ENCODE measurements around the gene C1S. TPM values are rescaled to one million over a fixed set of nuclear protein-coding genes. Genes with fewer than 3 reads are reported as not detected.

Gene C1S
- total RNA-seq, 3 donors from 2014 or later (not counting 1 experiment from before 2014, with no cell fraction given) = 1.6 to 1.9 (median 1.9) TPM

DNA sequence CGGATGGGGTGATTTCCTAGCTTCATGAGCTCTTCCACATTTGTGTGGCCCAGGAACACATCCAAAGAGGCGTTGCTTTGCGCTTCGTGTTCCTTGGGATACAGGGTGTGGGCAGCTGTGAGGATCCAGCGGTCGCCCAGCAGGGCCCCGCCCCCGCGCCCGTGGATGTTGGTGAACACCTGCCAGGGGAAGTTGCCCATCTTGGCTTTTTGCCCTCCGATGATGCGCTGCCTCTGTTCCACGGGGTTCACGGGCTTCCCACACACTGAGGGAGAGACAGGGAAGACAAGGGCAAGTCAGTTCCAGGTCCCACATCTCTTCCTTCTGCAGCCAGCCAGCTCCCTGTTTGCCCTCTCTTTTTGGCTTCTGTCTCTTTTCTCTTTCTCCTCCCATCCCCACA, 20.5 kb downstream of the C1S start:
- ATAC-seq (no peak), DNase-seq (no peak)
- Mint-ChIP-seq H3K36me3 (no peaks in the 10 kb centered on the region), H3K9me3 (peaks cover 5 to 6% of the 10 kb centered on the region in 2 donors), H3K27me3 (ENCODE audit: low read depth in 2 of 2) (peaks cover 0 to 2% of the 10 kb centered on the region in 2 donors), H3K27ac (no peak overlapping the region), H3K4me1 (peaks cover 0 to 12% of the 10 kb centered on the region in 2 donors), H3K4me3 (no peak overlapping the region)
- TF ChIP-seq, protein P1, sequence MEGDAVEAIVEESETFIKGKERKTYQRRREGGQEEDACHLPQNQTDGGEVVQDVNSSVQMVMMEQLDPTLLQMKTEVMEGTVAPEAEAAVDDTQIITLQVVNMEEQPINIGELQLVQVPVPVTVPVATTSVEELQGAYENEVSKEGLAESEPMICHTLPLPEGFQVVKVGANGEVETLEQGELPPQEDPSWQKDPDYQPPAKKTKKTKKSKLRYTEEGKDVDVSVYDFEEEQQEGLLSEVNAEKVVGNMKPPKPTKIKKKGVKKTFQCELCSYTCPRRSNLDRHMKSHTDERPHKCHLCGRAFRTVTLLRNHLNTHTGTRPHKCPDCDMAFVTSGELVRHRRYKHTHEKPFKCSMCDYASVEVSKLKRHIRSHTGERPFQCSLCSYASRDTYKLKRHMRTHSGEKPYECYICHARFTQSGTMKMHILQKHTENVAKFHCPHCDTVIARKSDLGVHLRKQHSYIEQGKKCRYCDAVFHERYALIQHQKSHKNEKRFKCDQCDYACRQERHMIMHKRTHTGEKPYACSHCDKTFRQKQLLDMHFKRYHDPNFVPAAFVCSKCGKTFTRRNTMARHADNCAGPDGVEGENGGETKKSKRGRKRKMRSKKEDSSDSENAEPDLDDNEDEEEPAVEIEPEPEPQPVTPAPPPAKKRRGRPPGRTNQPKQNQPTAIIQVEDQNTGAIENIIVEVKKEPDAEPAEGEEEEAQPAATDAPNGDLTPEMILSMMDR (IDR thresholded peaks at IDR 0.05) = no peak
- H3K9me3 ChIP-seq (ENCODE audit: control insufficient read depth, insufficient read depth, low read length) = no peaks in the 10 kb centered on the region
- H3K36me3 ChIP-seq (ENCODE audit: control insufficient read depth, insufficient read depth, low read length) = no peaks in the 10 kb centered on the region
- intact Hi-C loops (cut with micrococcal nuclease) = no loop called here
- no peak overlapping the region for H3K4me3 ChIP-seq (ENCODE audit: low read length)
- no peaks in the 10 kb centered on the region for H3K27me3 ChIP-seq (ENCODE audit: control insufficient read depth, insufficient read depth, low read length)
- H3K4me1 ChIP-seq (ENCODE audit: control insufficient read depth, insufficient read depth, low read length) = no peaks in the 10 kb centered on the region
- H3K27ac ChIP-seq (ENCODE audit: low read length) = no peak overlapping the region
- WGBS (ENCODE audit: insufficient coverage) = 90% methylated on average over 14 of the region's 14 CpGs

DNA sequence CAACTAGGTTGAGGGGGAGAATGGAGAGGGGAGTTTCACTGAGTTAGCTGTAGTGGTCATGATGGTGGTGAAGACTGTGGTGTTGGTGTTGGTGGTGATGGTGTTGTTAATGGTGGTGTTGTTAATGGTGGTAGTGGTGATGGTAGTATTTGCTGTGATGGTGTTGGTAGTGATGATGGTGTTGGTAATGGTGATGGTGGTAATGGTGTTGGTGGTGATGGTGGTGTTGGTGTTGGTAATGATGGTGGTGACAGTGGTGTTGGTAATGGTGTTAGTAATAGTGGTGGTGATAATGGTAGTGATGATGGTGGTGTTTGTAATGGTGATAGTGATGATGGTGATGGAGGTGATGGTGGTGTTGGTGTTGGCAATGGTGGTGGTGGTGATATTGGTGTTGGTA, 22.6 kb downstream of the C1S start:
- DNase-seq (no peak), ATAC-seq (peak; percentile 27 to 56 (median 52))
- intact Hi-C loops (cut with micrococcal nuclease) = no loop called here
- no peaks in the 10 kb centered on the region for H3K36me3 Mint-ChIP-seq
- H3K27ac ChIP-seq (ENCODE audit: low read length) = no peak overlapping the region
- H3K4me1 ChIP-seq (ENCODE audit: control insufficient read depth, insufficient read depth, low read length) = no peaks in the 10 kb centered on the region
- peak overlapping the region; percentile 7 for H3K4me3 Mint-ChIP-seq
- H3K27ac Mint-ChIP-seq = peak overlapping the region; percentile 32 to 80
- TF ChIP-seq, protein P1 (IDR thresholded peaks at IDR 0.05) = no peak
- no peaks in the 10 kb centered on the region for H3K36me3 ChIP-seq (ENCODE audit: control insufficient read depth, insufficient read depth, low read length)
- no peak overlapping the region for H3K4me3 ChIP-seq (ENCODE audit: low read length)
- peaks cover 0 to 8% of the 10 kb centered on the region in 2 donors for H3K4me1 Mint-ChIP-seq
- no peaks in the 10 kb centered on the region for H3K27me3 Mint-ChIP-seq (ENCODE audit: low read depth in 2 of 2)
- no peaks in the 10 kb centered on the region for H3K27me3 ChIP-seq (ENCODE audit: control insufficient read depth, insufficient read depth, low read length)
- no peaks in the 10 kb centered on the region for H3K9me3 ChIP-seq (ENCODE audit: control insufficient read depth, insufficient read depth, low read length)
- peaks cover 5 to 6% of the 10 kb centered on the region in 2 donors for H3K9me3 Mint-ChIP-seq

DNA sequence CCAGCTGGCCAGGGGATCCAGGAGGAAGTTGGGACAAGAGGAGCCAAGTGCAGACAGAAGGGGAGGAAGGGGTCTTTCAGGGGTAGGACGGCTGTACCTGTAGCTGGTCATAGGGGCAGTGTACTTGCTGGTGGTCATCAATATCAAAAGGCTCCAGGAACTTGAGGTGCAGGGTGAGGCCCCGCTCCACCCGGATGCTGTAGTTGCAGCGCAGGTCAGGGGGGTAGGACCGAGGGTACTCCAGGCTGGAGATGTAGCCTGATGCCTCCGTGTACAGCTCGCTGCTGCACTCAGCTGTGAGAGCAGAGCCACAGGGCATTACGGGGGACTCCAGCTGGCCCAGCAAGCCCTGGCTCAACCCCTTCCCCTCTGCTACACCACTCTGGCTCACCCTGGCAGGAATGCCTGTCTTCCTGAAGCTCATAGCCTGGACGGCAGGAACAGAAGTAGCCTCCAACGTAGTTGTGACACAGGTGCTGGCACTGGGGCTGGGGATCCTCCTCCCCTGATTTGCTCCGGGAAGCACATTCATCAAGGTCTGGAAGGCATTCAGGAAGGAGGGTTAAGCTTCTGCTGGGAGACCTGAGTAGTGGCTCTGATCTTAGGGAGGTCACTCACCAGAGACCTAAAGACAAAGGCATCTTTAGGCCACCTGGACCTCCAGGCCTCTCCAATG, 28.8 kb downstream of the C1S start:
- TF ChIP-seq, protein P1 (IDR thresholded peaks at IDR 0.05) = no peak
- Histone ChIP-seq H3K27ac (ENCODE audit: low read length) (no peak overlapping the region), H3K4me1 (ENCODE audit: control insufficient read depth, insufficient read depth, low read length) (peaks cover 12% of the 10 kb centered on the region), H3K9me3 (ENCODE audit: control insufficient read depth, insufficient read depth, low read length) (no peaks in the 10 kb centered on the region), H3K36me3 (ENCODE audit: control insufficient read depth, insufficient read depth, low read length) (no peaks in the 10 kb centered on the region), H3K27me3 (ENCODE audit: control insufficient read depth, insufficient read depth, low read length) (no peaks in the 10 kb centered on the region), H3K4me3 (ENCODE audit: low read length) (no peak overlapping the region)
- ATAC-seq (no peak), DNase-seq (no peak)
- Mint-ChIP-seq H3K36me3 (no peaks in the 10 kb centered on the region), H3K4me1 (peaks cover 0 to 22% of the 10 kb centered on the region in 2 donors), H3K27me3 (ENCODE audit: low read depth in 2 of 2) (no peaks in the 10 kb centered on the region), H3K9me3 (no peaks in the 10 kb centered on the region), H3K4me3 (no peak overlapping the region), H3K27ac (no peak overlapping the region)
- intact Hi-C loops (cut with micrococcal nuclease) = no loop called here
- WGBS (ENCODE audit: insufficient coverage) = 94% methylated on average over 11 of the region's 11 CpGs
